ES-I3 (cell line): ENCODE data around the gene RGL3.
"Not testable (repeated sequence)": the region's sequence is repeated elsewhere in the genome, so short reads cannot be mapped to it uniquely, and the experiment has no call there.

Experiments used
- H3K36me3 ChIP-seq: 2 replicates; pipeline ENCODE4 v1.6.1; 2013; ENCODE audit warnings: mild to moderate bottlenecking, low read length, control low read depth, moderate library complexity; ENCODE audit not compliant: insufficient read depth
- H3K4me1 ChIP-seq: 2 replicates; pipeline ENCODE4 v1.6.1; 2013; ENCODE audit warnings: mild to moderate bottlenecking, control low read depth, low read length; ENCODE audit not compliant: insufficient read depth
- H3K9ac ChIP-seq: 2 replicates; pipeline ENCODE4 v1.6.1; 2013; ENCODE audit warnings: low read depth, mild to moderate bottlenecking, low read length, moderate library complexity
- H3K9me3 ChIP-seq: 2 replicates; pipeline ENCODE4 v1.6.1; 2013; ENCODE audit warnings: mild to moderate bottlenecking, low read length, moderate library complexity; ENCODE audit not compliant: control insufficient read depth, insufficient read depth

RGL3 gene

GRCh38 chr19:11418549-11419506 is at the start of gene RGL3:
RGL3 (minus strand) TSS chr19:11419314; CDS start chr19:11419278, 36 bp downstream.
- H3K9ac ChIP-seq: peak within 1 kb of the TSS; percentile 76
- H3K36me3 ChIP-seq: no peaks in the 10 kb centered on the region
- H3K4me1 ChIP-seq: peaks cover 8% of the 10 kb centered on the region; the same call in 1 of the 2 replicates
- no peaks in the 10 kb centered on the region for H3K9me3 ChIP-seq

DNA sequence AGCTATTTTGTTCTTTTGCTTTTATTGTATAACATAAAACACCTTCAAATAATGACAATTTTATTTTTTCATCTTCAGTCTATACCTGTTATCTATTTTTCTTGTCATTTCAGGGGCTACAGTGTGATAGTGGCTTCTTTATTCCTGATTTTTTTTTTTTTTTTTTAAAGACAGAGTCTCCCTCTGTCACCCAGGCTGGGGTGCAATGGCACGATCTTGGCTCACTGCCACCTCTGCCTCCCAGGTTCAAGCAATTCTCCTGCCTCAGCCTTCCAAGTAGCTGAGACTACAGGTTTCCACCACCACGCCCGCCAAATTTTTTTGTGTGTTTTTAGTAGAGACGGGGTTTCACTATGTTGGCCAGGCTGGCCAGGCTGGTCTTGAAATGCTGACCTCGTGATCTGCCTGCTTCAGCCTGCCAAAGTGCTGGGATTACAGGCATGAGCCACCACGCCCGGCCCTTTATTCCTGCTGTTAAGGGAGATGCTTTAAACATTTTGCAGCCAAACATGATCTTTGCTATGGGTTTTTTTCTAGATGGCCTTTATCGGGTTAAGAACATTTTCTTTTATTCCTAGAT is 49.2 kb upstream of the RGL3 start:
- H3K4me1 ChIP-seq: peaks cover 13% of the 10 kb centered on the region
- H3K9ac ChIP-seq, H3K36me3 ChIP-seq, H3K9me3 ChIP-seq: not testable (repeated sequence)

DNA sequence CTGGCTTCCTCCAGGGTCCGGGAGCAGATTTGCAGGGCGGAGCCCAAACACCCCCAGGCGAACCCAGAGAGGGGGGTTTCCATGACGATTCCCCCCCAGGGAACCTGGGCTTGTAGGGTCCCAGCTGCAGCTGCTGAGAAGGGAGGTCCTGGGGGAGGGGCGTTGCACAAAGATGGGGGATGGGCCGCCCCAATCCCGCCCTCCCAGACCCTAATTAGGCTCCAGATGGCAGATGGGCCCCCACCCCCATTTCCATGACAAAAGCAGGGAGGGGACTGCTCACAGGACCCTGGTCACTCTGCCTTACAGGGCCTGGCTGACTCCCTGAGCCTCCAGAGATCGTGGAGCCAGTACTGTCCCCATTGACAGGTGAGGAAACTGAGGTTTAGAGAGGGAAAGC is 46.5 kb upstream of the RGL3 start:
- H3K36me3 ChIP-seq: no peaks in the 10 kb centered on the region
- H3K9me3 ChIP-seq: no peaks in the 10 kb centered on the region
- H3K4me1 ChIP-seq: peaks cover 13% of the 10 kb centered on the region
- H3K9ac ChIP-seq: peak overlapping the region; percentile 11; the same call in 1 of the 2 replicates

GRCh38 chr19:11464333-11465265 is 45.5 kb upstream of the RGL3 start:
- Histone ChIP-seq H3K4me1 (peaks cover 13% of the 10 kb centered on the region), H3K9ac (no peak overlapping the region), H3K9me3 (no peaks in the 10 kb centered on the region), H3K36me3 (no peaks in the 10 kb centered on the region)

- peaks cover 13% of the 10 kb centered on the region for H3K4me1 ChIP-seq
- H3K9me3 ChIP-seq: no peaks in the 10 kb centered on the region
- H3K9ac ChIP-seq: no peak overlapping the region
- no peaks in the 10 kb centered on the region for H3K36me3 ChIP-seq
Observed at GRCh38 chr19:11463391-11463790, 44.3 kb upstream of the RGL3 start.

- no peaks in the 10 kb centered on the region for H3K36me3 ChIP-seq
Observed at GRCh38 chr19:11461453-11461852, 42.3 kb upstream of the RGL3 start.

GRCh38 chr19:11460207-11460606 is 41.1 kb upstream of the RGL3 start:
- Histone ChIP-seq H3K9me3 (no peaks in the 10 kb centered on the region), H3K36me3 (no peaks in the 10 kb centered on the region), H3K9ac (no peak overlapping the region), H3K4me1 (peaks cover 5% of the 10 kb centered on the region; the same call in 1 of the 2 replicates)

More at GRCh38 chr19:11461453-11461852, 42.3 kb upstream of the RGL3 start:
- peaks cover 13% of the 10 kb centered on the region for H3K4me1 ChIP-seq
- H3K9ac ChIP-seq: no peak overlapping the region
- no peaks in the 10 kb centered on the region for H3K9me3 ChIP-seq

DNA sequence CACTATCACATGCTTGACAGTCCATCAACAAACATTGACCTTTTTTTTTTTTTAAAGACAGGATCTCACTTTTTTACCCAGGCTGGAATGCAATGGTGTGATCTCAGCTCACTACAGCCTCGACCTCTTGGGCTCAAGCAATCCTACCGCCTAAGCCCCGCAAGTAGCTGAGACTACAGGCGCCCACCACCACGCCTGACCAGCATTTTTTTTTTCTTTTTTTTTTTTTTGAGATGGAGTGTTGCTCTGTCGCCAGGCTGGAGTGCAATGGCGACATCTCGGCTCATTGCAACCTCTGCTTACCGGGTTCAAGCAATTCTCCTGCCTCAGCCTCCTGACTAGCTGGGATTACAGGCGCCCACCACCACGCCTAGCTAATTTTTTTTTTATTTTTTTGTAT is 39.8 kb upstream of the RGL3 start:
- H3K4me1 ChIP-seq, H3K9me3 ChIP-seq, H3K36me3 ChIP-seq, H3K9ac ChIP-seq: not testable (repeated sequence)

DNA sequence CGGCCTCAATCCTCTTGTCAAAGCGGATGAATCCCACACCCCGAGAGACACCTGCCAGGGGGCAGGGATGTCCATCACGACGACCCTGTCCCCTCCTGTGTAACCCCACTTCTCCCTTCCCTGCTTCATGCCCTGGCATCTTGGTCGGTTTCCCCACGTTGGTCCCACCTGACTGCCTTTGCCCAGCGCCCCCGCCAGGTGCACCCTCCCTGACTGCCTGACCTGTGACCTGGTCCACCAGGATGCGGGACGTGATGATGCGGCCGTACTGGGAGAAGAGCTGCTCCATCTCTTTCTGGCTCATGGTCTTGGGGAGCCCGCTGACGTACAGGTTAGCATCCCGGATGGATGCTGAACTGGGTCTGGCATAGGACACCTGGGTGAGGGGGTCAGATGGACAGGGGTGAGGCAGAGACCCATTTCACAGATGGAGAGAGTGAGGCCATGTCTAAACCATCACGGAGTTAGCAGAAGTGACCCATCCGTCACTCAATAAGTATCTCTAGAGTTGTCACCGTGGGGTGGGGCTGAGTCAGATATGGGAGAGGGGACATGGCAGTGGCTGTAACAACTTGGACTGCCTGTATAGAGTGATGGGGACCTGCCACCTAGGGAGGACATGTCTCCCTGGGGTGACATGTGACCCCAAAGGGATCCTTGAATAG is 39.3 kb upstream of the RGL3 start:
- H3K36me3 ChIP-seq: no peaks in the 10 kb centered on the region
- peaks cover 2% of the 10 kb centered on the region; the same call in 1 of the 2 replicates for H3K4me1 ChIP-seq
- H3K9ac ChIP-seq: no peak overlapping the region
- H3K9me3 ChIP-seq: no peaks in the 10 kb centered on the region

- H3K9ac ChIP-seq: no peak overlapping the region
- H3K9me3 ChIP-seq: no peaks in the 10 kb centered on the region
- no peaks in the 10 kb centered on the region for H3K36me3 ChIP-seq
- peaks cover 3% of the 10 kb centered on the region; the same call in 1 of the 2 replicates for H3K4me1 ChIP-seq
Observed at GRCh38 chr19:11457831-11458230, 38.7 kb upstream of the RGL3 start.

DNA sequence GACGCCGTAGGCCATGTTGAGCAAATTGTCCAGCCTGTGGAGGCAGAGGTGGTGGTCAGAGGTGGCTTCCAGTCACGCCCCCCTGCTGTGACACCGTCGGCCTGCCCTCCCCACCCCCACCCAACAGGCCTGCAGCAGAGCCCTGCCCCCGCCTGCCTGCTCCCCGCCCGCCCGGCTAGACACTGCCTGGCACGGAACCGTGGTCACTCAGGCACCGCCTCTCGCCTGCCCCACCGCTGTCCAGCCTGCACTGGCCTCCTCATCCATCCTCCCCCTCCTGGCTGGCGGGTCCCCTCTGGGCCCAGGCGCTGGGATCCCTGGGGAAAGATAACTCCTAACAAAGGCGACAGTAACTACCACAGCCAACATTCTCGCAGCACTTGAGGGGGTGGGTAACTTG is 38.0 kb upstream of the RGL3 start:
- H3K9me3 ChIP-seq: no peaks in the 10 kb centered on the region
- H3K36me3 ChIP-seq: no peaks in the 10 kb centered on the region
- H3K4me1 ChIP-seq: peaks cover 5% of the 10 kb centered on the region; the same call in 1 of the 2 replicates
- H3K9ac ChIP-seq: no peak overlapping the region

DNA sequence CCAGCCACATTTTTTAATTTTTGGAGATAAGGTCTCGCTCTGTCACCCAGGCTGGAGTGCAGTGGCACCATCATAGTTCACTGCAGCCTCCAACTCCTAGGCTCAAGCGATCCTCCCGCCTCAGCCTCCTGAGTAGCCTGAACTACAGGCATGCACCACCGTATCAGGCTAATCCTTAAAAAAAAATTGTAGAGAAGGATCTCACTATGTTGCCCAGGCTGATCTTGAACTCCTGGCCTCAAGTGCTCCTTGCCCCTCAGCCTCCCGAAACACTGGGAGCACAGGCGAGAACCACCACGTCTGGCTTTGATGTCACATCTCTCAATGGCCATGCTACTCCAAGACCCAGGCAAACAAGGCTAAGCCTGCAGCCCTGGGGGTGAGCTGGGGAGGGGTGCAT is 37.5 kb upstream of the RGL3 start:
- H3K9me3 ChIP-seq: no peaks in the 10 kb centered on the region
- H3K36me3 ChIP-seq: no peaks in the 10 kb centered on the region
- H3K9ac ChIP-seq: no peak overlapping the region
- H3K4me1 ChIP-seq: peaks cover 10% of the 10 kb centered on the region; the same call in 1 of the 2 replicates

DNA sequence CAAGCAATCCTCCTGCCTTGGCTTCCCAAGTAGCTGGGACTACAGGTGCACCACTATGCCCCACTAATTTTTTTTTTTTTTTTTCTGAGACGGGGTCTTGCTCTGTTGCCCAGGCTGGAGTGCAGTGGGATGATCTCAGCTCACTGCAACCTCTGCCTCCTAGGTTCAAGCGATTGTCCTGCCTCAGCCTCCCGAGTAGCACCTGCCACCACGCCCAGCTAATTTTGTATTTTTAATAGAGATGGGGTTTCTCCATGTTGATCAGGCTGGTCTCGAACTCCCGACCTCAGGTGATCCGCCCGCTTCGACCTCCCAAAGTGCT is 36.1 kb upstream of the RGL3 start:
- not testable (repeated sequence) for H3K9ac ChIP-seq, H3K9me3 ChIP-seq, H3K36me3 ChIP-seq
- H3K4me1 ChIP-seq: peaks cover 12% of the 10 kb centered on the region; the same call in 1 of the 2 replicates
